ENCODE results near the gene ZWILCH.

DNA sequence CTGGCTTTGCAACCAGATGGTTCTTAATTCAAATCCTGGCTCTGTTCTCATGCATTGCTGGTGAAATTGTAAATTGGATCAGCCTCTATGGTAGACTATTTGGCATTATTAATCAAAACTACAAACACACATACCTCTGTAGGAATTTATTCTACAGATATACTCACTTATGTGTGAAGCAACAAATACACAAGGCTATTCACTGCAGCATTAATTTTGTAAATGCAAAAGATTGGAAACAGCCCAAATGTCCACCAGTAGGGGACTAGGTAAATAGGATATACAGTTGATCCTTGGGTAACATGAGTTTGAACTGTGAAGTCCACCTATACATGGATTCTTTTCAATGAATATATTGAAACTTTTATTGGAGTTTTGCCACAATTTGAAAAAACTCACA is 90.2 kb downstream of the ZWILCH start:
- TF ChIP-seq GATA3 (IDR thresholded peaks at IDR 0.05; ENCODE audit: low read depth, low read length): no peak
- no peak for TF ChIP-seq GATA2 (IDR thresholded peaks at IDR 0.05; ENCODE audit: low read depth, low read length)
